H1 (cell line): Measurements from ENCODE around the gene POGZ. TPM values are rescaled to one million over a fixed set of nuclear protein-coding genes. Genes with fewer than 3 reads are reported as not detected.

Source experiments
- CTCF ChIA-PET: fragments of 300-600 bp; sonication (Branson Sonifier 250); formaldehyde crosslinking; loops from one replicate; lab custom pipeline; 2021; ENCODE audit not compliant: partially characterized antibody; lab: Charles Lee
- POLR2A ChIA-PET: fragments of 300-600 bp; sonication (Branson Sonifier 250); formaldehyde crosslinking; loops from one replicate; lab custom pipeline; 2021; ENCODE audit warnings: inconsistent platforms; ENCODE audit not compliant: partially characterized antibody; lab: Charles Lee
- DNase-seq, 2 experiments: peaks; one replicate each; pipeline versions ENCODE4 v3.0.0 to v3.0.0-alpha.2; 2010 to 2022; ENCODE audit warnings: low spot score in 2 of 2, low read depth in 1 of 2, mixed read lengths in 1 of 2
- FAIRE-seq: peaks from 2 replicates; lab custom pipeline; 2011; peaks lifted over from hg19 to GRCh38; lab: Jason Lieb, UNC
- H2AFZ ChIP-seq: 2 replicates; pipeline ENCODE4 v1.8.1; 2012; ENCODE audit warnings: low read length, inconsistent platforms
- H2AK5ac ChIP-seq: 2 replicates; pipeline ENCODE4 v1.6.1; 2013; ENCODE audit warnings: low read depth, low read length
- H2BK120ac ChIP-seq: replicated peaks from 2 replicates; pipeline ENCODE3; 2013; ENCODE audit warnings: low read depth, low read length, inconsistent platforms
- H2BK12ac ChIP-seq: 2 replicates; pipeline ENCODE4 v1.6.1; 2013; ENCODE audit warnings: low read depth, low read length
- H2BK15ac ChIP-seq: 2 replicates; pipeline ENCODE4 v1.6.1; 2013; ENCODE audit warnings: low read length
- H2BK20ac ChIP-seq: 2 replicates; pipeline ENCODE4 v1.6.1; 2013; ENCODE audit warnings: low read length
- H2BK5ac ChIP-seq: 2 replicates; pipeline ENCODE4 v1.6.1; 2013; ENCODE audit warnings: low read depth, low read length
- H3K14ac ChIP-seq: 2 replicates; pipeline ENCODE4 v1.6.1; 2013; ENCODE audit warnings: inconsistent platforms; ENCODE audit not compliant: insufficient read length
- H3K18ac ChIP-seq: 2 replicates; pipeline ENCODE4 v1.6.1; 2013; ENCODE audit warnings: low read length; ENCODE audit errors: extremely low read depth
- H3K23ac ChIP-seq: 2 replicates; pipeline ENCODE4 v1.6.1; 2013; ENCODE audit warnings: inconsistent platforms; ENCODE audit not compliant: insufficient read length
- H3K23me2 ChIP-seq: 2 replicates; pipeline ENCODE4 v1.6.1; 2013; ENCODE audit warnings: low read depth, low read length
- H3K27ac ChIP-seq: 2 replicates; pipeline ENCODE4 v1.6.1; 2011; ENCODE audit warnings: low read depth, low read length, inconsistent platforms
- H3K27me3 ChIP-seq, 4 experiments: replicated peaks in 1 of 4; 1 replicate in 1 of 4; 2 replicates in 3 of 4; pipeline versions ENCODE4 v1.6.1 to v1.8.1; 2011 to 2013; ENCODE audit warnings: low read length in 3 of 4, mild to moderate bottlenecking in 3 of 4, inconsistent platforms in 2 of 4, mixed read lengths in 2 of 4, moderate library complexity in 1 of 4; ENCODE audit not compliant: control insufficient read depth in 3 of 4, insufficient read depth in 3 of 4; ENCODE audit errors: extremely low read depth in 1 of 4
- H3K36me3 ChIP-seq, 4 experiments: 2 replicates each; pipeline versions ENCODE4 v1.6.1 to v1.8.1; 2011 to 2013; ENCODE audit warnings: mild to moderate bottlenecking in 4 of 4, low read length in 3 of 4, moderate library complexity in 2 of 4, control low read depth in 1 of 4, inconsistent platforms in 1 of 4; ENCODE audit not compliant: insufficient read depth in 4 of 4, control insufficient read depth in 2 of 4
- H3K4ac ChIP-seq: replicated peaks from 2 replicates; pipeline ENCODE3; 2013; ENCODE audit warnings: low read length, low read depth, mixed read lengths, inconsistent platforms; ENCODE audit not compliant: insufficient read length
- H3K4me1 ChIP-seq, 4 experiments: replicated peaks in 1 of 4; 1 replicate in 1 of 4; 2 replicates in 3 of 4; pipeline versions ENCODE4 v1.6.1 to v1.8.1; 2011 to 2013; ENCODE audit warnings: low read length in 3 of 4, inconsistent platforms in 2 of 4, mixed read lengths in 1 of 4; ENCODE audit not compliant: insufficient read depth in 4 of 4, control insufficient read depth in 3 of 4
- H3K4me2 ChIP-seq, 2 experiments: 2 replicates each; pipeline versions ENCODE4 v1.6.1 to v1.8.1; 2011 to 2013; ENCODE audit warnings: low read depth in 2 of 2, low read length in 2 of 2, control low read depth in 1 of 2, inconsistent platforms in 1 of 2, mild to moderate bottlenecking in 1 of 2; ENCODE audit not compliant: insufficient read depth in 1 of 2
- H3K4me3 ChIP-seq, 4 experiments: fragments of 200-600, 300-600 bp in 1 of 4; sonication (generic), shearing (Covaris generic), sonication (Bioruptor Twin) in 1 of 4; 2 replicates each; pipeline versions ENCODE4 v1.5.1 to v1.8.1; 2011 to 2016; ENCODE audit warnings: low read length in 4 of 4, low read depth in 3 of 4, control low read depth in 2 of 4, inconsistent platforms in 2 of 4, mild to moderate bottlenecking in 2 of 4, mixed read lengths in 1 of 4, moderate library complexity in 1 of 4; ENCODE audit not compliant: insufficient read depth in 2 of 4; ENCODE audit errors: extremely low read depth in 1 of 4
- H3K56ac ChIP-seq: replicated peaks from 2 replicates; pipeline ENCODE3; 2013; ENCODE audit warnings: low read depth, mild to moderate bottlenecking, mixed read lengths, low read length, inconsistent platforms; ENCODE audit not compliant: insufficient read length
- H3K79me1 ChIP-seq: 2 replicates; pipeline ENCODE4 v1.6.1; 2013; ENCODE audit warnings: low read depth, low read length, control low read depth
- H3K79me2 ChIP-seq, 2 experiments: 2 replicates each; pipeline versions ENCODE4 v1.6.1 to v1.8.1; 2012 to 2013; ENCODE audit warnings: low read length in 2 of 2, mild to moderate bottlenecking in 2 of 2, inconsistent platforms in 1 of 2; ENCODE audit not compliant: insufficient read depth in 2 of 2, control insufficient read depth in 1 of 2
- H3K9ac ChIP-seq, 4 experiments: replicated peaks in 1 of 4; 1 replicate in 1 of 4; 2 replicates in 3 of 4; pipeline versions ENCODE4 v1.6.1 to v1.8.1; 2011 to 2013; ENCODE audit warnings: low read depth in 3 of 4, low read length in 3 of 4, control low read depth in 2 of 4, mild to moderate bottlenecking in 2 of 4, moderate library complexity in 2 of 4, inconsistent platforms in 1 of 4; ENCODE audit errors: extremely low read depth in 1 of 4
- H3K9me3 ChIP-seq, 2 experiments: 2 replicates each; pipeline versions ENCODE4 v1.6.1 to v1.8.1; 2012 to 2013; ENCODE audit warnings: mild to moderate bottlenecking in 2 of 2, moderate library complexity in 2 of 2, control low read depth in 1 of 2, inconsistent platforms in 1 of 2, low read depth in 1 of 2, low read length in 1 of 2, mixed read lengths in 1 of 2; ENCODE audit not compliant: insufficient read depth in 2 of 2
- H4K20me1 ChIP-seq, 2 experiments: replicated peaks in 1 of 2; 2 replicates each; pipeline versions ENCODE3 to v1.8.1; 2011 to 2013; ENCODE audit warnings: inconsistent platforms in 2 of 2, low read length in 2 of 2, mild to moderate bottlenecking in 1 of 2; ENCODE audit not compliant: insufficient read depth in 2 of 2, control insufficient read depth in 1 of 2
- H4K5ac ChIP-seq: 2 replicates; pipeline ENCODE4 v1.6.1; 2013; ENCODE audit warnings: low read length, low read depth, mixed read lengths, inconsistent platforms; ENCODE audit not compliant: insufficient read length
- H4K8ac ChIP-seq: 2 replicates; pipeline ENCODE4 v1.8.0; 2013; ENCODE audit warnings: mild to moderate bottlenecking, moderate library complexity, low read length, inconsistent platforms; ENCODE audit not compliant: insufficient read depth; ENCODE audit errors: extremely low read depth
- H4K91ac ChIP-seq: replicated peaks from 2 replicates; pipeline ENCODE3; 2013; ENCODE audit warnings: low read length, mixed read lengths, inconsistent platforms; ENCODE audit not compliant: insufficient read length
- CEBPB ChIP-seq: IDR thresholded peaks from 2 replicates; pipeline ENCODE4 v1.6.1; 2012; ENCODE audit warnings: low read depth, low read length
- SP1 ChIP-seq: IDR thresholded peaks from 2 replicates; pipeline ENCODE4 v1.6.1; 2011; ENCODE audit warnings: low read depth, low read length
- WGBS, 2 experiments: shearing (Covaris generic) in 1 of 2; methylation state at CpG; one replicate each; pipeline versions ENCODE4 v1.1.6 to v1.1.7; 2013 to 2015; ENCODE audit warnings: low lambda C conversion rate in 2 of 2, mixed read lengths in 2 of 2, inconsistent platforms in 1 of 2, low coverage in 1 of 2, missing lambda C conversion rate in 1 of 2; ENCODE audit not compliant: insufficient replicate concordance in 2 of 2, insufficient coverage in 1 of 2, insufficient read length in 1 of 2; ENCODE audit errors: extremely low coverage in 1 of 2, missing lambda C conversion rate in 1 of 2; 5-methylcytosine and 5-hydroxymethylcytosine counted together
- polyA plus RNA-seq, 7 experiments: library from polyadenylated mRNA; depleted of rRNA in 3 of 7; stranded (reverse) in 5 of 7; unstranded in 2 of 7; fragments of >200 nt in 5 of 7; fragments of 200-250 nt in 2 of 7; gene quantifications; 1 replicate in 5 of 7; 2 replicates in 1 of 7; 4 replicates in 1 of 7; pipeline versions ENCODE4 v1.2.1 to v1.2.3, GENCODE V29; 2011 to 2013; ENCODE audit warnings: missing spikeins in 2 of 7, mixed read lengths in 2 of 7
- total RNA-seq: library from RNA; stranded (reverse); fragmentation: NEBNext Ultra II Directional; extraction: Animal tissue kit (Norgen Biotek cat#: 25700); gene quantifications from 2 replicates; pipeline ENCODE4 v1.2.1, GENCODE V29; 2021

POGZ gene
- total and polyA plus RNA-seq, 2 of the 8 experiments (the other 6 are each of a cell fraction or from before 2014, with no cell fraction given), result 66.4 to 105 TPM

GRCh38 chr1:151416231-151416630 lies 43.1 kb downstream of the POGZ start:
- WGBS, 2 experiments, result 100% methylated on average over 2 of the region's 4 CpGs; no CpG with 5 or more reads in 1 of the 2 experiments
- Histone ChIP-seq H3K79me2 (no peaks in the 10 kb centered on the region), H3K9ac (no peak overlapping the region), H3K23ac (no peak overlapping the region), H2BK15ac (no peak overlapping the region), H3K4ac (no peak overlapping the region)
- TF ChIP-seq CEBPB (peak; percentile 78), SP1 (no peak)
- TF ChIP-seq, all 59 proteins: peak for 1
- no peak overlapping the region for H2BK12ac ChIP-seq
- no peaks in the 10 kb centered on the region for H3K79me1 ChIP-seq
- H2BK5ac ChIP-seq, result no peak overlapping the region
- H3K4me1 ChIP-seq, result no peaks in the 10 kb centered on the region
- H3K36me3 ChIP-seq, result peaks cover 13 to 64% (median 40%) of the 10 kb centered on the region in 4 experiments
- no peak overlapping the region for H3K56ac ChIP-seq
- H3K14ac ChIP-seq, result no peak overlapping the region
- H3K27me3 ChIP-seq, result no peaks in the 10 kb centered on the region
- H3K9me3 ChIP-seq, result no peaks in the 10 kb centered on the region
- no peak overlapping the region for H3K27ac ChIP-seq
- no peak overlapping the region for H4K5ac ChIP-seq
- H3K23me2 ChIP-seq, result no peaks in the 10 kb centered on the region
- no peak overlapping the region for H4K8ac ChIP-seq
- no peak overlapping the region for H2AK5ac ChIP-seq
- H2BK20ac ChIP-seq, result no peak overlapping the region
- no peak overlapping the region for H3K4me3 ChIP-seq
- no peak overlapping the region for H2BK120ac ChIP-seq
- H4K20me1 ChIP-seq, result no peaks in the 10 kb centered on the region
- no peak overlapping the region for H3K4me2 ChIP-seq
- ChIA-PET POLR2A (interaction anchor here (0.6 to 6.8 kb wide), 4 partner anchors 9 to 64 kb away, joined by 3 to 42 read pairs (median 4); partner anchors contain the start of gene PSMB4), CTCF (interaction anchor here (0.6 to 2.3 kb wide), 4 partner anchors 10 to 339 kb away, joined by 3 to 10 read pairs (median 4); no protein-coding TSS in a partner anchor)
- no peak overlapping the region for H2AFZ ChIP-seq
- DNase-seq (peak in 1 of 2 experiments; percentile 29), FAIRE-seq (no peak)
- no peak overlapping the region for H4K91ac ChIP-seq
- H3K18ac ChIP-seq, result no peak overlapping the region
